HG03354 (cell line): ENCODE data around the gene ZCCHC14.
"Not testable (repeated sequence)": the region's sequence is repeated elsewhere in the genome, so short reads cannot be mapped to it uniquely, and the experiment has no call there.

Experiments
- ATAC-seq: cut with Tn5 transposase; IDR thresholded peaks from one replicate; pipeline ENCODE4 v1.9.1; 2021; ENCODE audit warnings: mild to moderate bottlenecking; ENCODE audit not compliant: unreplicated experiment, poor library complexity, severe bottlenecking

Gene ZCCHC14

DNA sequence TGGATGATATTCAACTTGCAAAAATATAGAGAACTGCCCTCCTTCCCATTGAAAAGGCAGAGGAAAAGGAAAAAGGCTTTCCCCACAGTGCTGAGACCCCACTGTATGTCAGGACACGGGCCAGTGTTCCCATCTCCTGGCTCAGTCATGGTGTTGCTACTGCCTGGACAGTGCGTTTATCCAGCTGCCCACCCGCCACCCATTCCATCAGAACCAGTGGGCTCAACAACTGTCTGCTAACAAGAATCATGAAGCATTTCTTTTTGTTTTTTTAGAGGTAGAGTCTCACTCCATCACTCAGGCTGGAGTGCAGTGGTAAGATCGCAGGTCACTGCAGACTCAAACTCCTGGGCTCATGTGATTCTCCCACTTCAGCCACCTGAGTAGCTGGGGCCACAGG, 120.5 kb downstream of the ZCCHC14 start:
- no peak for ATAC-seq

DNA sequence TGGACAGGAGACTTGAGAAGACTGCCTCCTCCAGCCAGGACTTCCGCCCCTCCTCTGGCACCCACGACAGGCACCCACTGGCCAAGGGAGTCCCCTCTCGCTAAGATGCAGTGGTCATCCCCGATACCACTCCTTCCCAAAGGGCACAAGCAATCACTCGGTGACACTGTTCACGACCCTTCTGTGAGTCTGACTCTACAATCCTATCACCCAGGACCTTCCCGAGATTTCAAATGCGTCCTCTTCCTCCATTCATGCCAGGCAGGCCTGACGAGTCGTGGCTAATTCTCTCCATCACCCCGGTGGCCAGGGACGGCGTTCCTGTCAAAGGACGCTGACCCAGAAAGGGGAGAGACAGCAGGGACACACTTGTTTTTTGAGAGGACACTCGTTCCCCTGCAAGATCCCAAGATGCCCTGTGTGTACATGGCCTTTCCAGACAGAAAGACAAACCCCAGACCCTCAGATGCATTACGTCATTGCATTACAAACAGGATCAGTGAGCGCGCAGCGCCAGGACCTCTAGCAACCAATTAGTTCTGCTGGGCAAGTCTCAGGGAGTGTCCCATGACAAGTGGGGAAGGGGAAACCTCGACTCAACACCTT, 121.5 kb downstream of the ZCCHC14 start:
- ATAC-seq, result no peak

GRCh38 chr16:87369796-87370719, 122.8 kb downstream of the ZCCHC14 start:
- no peak for ATAC-seq

DNA sequence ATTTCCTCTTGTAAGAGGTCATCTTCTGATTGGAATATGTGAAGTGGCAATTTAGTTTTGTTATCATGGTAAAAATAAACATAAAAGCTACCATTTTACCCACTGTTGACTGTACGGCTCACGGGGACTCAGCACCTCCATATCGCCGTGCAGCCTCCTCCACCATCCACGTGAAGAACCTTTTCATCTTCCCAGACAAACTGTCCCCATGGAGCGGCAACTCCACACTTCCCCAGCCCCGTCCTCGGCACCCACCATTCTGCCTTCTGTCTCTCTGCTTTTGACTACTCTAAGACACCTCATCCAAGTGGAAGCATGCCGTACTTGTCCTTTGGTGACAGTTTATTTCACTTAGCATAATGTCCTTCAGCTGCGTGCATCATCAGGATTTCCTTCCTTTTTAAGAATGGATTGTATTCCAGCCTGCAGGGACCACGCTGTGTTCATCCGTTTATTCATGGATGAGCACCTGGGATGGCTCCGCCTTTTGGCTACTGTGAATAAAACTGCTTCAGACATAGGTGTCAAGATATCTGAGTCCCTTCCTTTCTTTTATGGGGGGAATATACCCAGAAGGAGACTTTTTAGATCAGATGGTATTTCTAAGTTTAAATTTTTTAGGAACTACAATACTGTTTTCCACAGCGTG, 123.6 kb downstream of the ZCCHC14 start:
- no peak for ATAC-seq

DNA sequence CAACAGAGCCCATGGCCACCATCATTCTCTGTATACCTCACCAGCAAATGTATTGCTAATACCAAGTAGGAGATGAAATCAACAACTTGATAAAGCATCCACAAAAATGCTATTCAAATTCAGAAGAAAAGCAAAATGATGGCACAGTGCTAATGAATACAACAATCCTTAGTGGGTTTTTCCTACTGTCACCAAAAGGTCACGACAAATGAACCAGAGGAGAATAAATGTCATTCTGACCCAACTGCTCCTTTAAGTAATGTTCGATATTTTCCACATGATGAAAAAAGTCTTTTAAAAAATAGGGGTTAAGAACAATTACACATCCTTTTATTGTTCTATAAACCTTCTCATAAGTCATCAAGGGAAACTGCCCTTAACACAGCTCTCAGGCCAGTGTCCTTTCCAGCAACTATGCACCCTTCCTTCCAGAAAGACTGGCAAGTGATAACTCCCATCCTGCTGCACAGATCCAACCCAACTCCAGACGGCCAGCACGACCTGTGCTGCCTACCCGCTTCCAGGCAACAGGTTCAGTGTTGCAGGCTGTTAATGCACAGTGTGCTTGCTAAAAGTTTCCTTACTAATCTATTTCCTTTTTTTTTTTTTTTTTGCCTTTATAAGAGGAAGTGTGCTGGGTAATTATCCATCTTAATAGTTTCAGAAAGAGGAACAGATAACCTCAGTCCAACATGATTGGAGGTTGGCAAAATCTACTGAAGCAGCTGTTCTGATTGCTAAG, 124.6 kb downstream of the ZCCHC14 start:
- ATAC-seq, result peak; percentile 53

DNA sequence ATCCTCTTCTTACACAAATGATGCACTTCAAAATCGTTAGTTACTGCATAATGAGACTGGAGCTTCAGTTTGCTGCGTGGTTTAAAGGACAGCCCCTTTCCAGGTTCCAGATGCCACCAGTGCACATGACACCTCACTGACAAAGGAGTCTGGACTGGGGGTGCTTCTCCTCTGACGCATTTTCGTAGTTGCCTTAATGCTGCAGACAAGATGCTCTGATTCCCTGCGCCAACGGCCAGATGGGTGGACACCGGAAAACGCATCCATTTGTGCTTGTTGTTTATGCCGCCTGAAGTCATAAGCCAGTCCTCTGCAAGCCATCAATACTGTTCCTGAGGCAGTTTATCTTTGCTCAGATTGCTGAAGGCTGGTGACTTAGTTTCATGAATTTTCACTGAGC, 125.3 kb downstream of the ZCCHC14 start:
- ATAC-seq, result no peak

DNA sequence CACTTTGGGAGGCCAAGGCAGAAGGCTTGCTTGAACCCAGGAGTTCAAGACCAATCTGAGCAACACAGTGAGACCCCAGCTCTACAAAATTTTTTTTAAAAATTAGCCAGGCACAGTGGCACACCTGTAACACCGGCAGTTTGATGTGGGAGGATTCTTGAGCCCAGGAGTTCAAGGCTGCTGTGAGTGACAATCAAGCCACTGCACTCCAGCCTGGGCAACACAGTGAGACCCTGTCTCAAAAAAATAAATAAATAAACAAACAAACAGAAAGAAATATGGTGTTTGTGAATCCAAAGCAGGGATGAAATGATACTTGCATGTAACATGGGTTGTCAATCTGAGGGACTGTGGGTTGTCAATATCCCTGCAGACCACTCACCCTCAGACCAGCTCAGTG, 125.9 kb downstream of the ZCCHC14 start:
- ATAC-seq, result no peak

DNA sequence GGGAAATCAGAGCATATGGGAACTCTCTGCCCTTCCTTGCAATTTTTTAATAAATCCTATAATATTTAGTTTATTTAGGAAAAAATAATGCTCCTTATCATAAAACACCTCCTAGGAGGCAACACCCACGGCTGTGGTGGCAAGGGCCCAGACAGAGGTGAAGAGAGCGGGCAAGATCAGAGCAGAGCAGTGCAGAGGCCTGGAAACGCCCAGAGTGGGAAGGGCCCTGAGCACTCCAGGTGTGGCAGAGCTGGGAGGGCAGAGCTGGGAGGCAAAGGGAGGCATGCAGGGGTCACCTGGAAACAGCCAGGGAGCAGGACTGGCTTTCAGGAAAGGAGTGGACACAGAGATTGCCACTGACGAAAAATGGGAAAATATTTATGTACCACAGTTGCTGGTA, 126.5 kb downstream of the ZCCHC14 start:
- ATAC-seq, result no peak

DNA sequence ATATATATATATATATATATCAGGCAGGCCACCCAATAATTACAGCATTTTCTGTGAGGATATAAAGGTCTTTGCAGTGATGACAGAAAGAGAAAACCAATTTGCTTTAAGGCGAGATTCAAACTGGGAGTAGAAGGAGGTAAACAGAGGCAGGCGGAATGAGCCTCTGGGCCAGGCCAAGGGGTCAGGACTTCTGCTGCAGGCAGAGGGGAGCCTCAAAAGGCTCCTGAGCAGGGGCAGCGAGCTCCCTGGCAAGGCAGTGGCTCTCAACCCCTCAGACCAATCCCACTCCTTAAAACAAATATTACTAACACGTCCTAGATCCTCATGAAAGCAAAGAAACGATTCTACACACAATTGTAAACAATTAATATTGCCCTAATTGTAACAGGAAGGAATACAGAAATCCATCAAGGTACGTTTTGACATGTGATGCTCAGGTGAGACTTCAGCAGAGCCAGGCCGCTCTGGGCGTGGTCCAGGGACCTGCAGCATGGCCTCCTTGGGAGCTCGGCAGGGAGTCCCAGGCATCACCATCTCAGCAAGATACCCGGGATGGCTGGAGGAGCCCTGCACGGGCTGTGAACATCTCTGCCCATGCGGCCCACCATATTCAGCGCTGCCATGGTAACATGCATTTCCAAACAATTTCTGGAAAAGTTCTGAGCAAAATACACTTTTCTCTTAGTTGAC, 127.7 kb downstream of the ZCCHC14 start:
- ATAC-seq, result no peak

DNA sequence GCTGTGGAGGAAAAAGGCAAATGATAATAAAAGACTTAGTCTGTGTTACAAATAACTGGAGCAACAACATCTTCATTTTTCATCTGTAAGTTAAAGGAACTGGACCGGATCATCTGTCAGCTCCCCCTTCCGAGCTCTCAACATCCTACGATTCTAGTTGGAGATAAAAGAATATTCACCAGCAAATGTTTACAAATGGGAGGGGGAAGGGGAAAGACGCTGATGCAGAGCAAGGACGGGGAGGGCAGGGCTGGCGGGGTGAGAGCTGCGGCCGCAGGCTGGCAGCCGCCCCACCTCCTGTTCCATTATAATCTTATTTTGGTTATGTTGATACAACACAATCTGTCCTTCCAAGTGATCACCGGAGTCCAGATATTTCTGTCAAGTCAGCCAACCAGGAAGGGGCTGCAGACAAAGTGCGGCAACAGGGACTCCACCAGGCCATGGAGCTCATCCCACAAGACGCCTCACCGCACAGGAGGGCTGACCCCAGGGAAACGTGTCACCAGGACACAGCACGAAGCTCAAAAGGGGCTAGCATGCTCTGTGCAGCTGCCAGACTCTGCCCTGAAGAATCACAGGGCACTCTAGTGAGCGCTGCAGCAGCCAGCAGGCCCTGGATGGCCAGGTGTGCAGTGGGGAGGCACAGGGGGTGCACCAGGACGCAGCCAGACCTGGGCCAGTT, 128.9 kb downstream of the ZCCHC14 start:
- no peak for ATAC-seq

DNA sequence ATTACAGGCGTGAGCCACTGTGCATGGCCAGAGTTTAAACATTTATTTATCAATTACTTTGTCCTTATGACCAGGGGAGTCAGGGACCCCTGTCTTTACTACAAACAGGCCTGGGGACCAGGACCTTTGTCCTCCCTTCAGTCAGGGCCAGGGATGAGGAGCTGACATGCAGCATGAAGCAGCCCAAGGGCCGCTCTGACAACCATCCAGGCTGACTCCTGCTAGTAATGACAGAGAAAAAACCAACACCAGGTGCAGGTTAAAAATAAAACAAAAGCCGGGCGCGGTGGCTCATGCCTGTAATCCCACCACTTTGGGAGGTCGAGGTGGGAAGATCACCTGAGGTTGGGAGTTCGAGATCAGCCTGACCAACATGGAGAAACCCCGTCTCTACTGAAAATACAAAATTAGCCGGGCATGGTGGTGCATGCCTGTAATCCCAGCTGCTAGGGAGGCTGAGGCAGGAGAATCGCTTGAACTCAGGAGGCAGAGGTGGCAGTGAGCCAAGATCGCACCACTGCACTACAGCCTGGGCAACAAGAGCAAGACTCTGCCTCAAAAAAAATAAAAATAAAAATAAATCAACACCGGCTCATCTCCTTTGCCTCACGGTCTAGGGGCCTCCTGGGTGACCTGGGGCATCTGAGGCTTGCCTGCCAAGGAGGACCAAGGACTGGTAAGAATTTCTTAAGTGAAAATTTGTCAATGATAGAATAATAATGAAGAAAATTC, 129.8 kb downstream of the ZCCHC14 start:
- not testable (repeated sequence) for ATAC-seq

GRCh38 chr16:87361916-87362619, 130.8 kb downstream of the ZCCHC14 start:
- ATAC-seq, result no peak

DNA sequence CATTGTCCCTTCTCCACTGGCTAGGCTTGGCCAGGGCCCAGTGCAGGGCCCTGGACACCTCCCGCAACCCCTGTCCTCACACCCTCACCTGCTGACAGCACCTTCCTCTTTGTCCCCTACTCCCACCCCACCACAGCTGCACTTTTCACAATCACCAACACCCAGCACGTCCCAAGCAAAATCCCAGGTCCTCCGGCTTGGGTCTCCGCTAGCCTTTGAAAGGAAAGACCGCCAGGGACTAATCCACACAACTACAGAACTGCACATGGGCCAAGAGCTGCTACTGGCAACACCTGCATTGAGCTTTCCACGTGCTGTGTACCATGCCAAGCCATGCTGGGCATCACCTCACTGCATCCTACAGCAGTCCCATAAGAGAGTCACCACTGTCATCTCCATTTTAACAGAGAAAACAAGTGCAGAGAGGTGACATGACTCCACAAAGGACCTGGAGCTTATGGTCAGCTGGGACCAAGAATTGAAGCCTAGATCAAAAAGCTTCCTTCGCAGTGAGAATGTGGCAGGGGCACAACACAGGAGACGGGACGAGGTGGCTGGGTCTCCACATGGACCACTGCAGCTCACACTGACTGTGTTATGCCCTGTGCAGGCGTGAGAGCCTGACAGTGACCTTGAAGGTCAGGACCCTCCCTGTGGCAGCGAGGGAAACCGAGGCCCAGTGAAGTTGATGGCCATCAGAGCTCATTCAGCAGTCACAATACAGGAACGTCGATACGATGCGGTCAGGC, 131.8 kb downstream of the ZCCHC14 start:
- no peak for ATAC-seq

GRCh38 chr16:87359121-87359520, 133.7 kb downstream of the ZCCHC14 start:
- ATAC-seq, result no peak

DNA sequence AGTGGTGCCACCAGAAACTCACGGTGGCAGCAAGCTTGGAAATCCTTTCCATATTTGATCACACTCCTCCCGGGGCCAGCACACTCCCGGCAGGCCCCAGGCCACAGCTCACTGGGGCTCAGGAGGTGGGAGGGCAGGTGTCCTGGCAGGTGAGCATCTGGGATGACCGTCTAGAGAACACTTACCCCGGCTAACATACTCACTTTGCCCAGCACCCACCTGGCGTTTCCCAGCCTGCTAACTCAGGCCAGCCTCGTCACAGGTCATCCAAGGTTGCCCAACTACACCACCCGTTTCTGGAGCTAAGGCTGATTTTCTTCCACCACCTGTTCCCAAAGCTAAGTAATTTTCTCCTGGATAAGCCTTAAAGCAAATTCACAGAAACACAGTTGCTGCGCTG, 134.1 kb downstream of the ZCCHC14 start:
- ATAC-seq, result no peak

GRCh38 chr16:87358250-87358649, 134.6 kb downstream of the ZCCHC14 start:
- ATAC-seq, result no peak

GRCh38 chr16:87356491-87356853, 136.4 kb downstream of the ZCCHC14 start:
- no peak for ATAC-seq
